ENCODE measurements around the gene ELOVL2.

Gene ELOVL2

DNA sequence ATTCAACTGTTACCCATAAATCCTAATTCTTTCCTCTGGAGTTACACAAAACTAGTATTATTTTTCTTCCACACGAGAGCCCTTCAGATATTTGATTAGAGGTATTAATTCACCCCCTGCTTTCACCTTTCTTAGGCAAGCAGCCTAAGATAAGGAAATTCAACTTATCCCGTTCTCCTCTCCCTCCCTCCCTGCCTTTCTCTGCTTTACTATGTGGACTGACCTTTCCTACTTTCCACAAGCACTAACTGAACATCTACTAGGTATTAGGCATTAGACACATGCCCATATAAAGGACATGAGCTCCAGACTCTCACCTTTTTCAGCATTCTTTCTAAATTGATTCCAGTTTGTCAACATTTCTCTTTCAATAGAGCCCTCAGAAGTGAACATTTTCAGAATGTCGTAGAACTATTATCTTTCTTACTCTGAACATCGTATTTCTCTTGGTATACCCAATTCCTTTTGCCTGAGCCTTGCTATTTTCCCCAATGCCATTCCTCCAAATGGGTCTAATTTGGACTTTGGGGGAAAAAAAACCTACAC lies 16.5 kb downstream of the ELOVL2 start:
- peaks cover 8% of the 10 kb centered on the region for H3K4me1 ChIP-seq (ENCODE audit: low read depth, poor library complexity, severe bottlenecking)
- no peaks in the 10 kb centered on the region for H3K79me2 ChIP-seq (ENCODE audit: insufficient read depth, low read depth)
- no peak overlapping the region for H3K4me3 ChIP-seq (IDR thresholded peaks at IDR 0.05; ENCODE audit: insufficient read depth, low read depth, low read length)
- no peak overlapping the region for H3K27ac ChIP-seq
- H2AFZ ChIP-seq (ENCODE audit: low read depth): no peak overlapping the region
- TF ChIP-seq, protein P1, sequence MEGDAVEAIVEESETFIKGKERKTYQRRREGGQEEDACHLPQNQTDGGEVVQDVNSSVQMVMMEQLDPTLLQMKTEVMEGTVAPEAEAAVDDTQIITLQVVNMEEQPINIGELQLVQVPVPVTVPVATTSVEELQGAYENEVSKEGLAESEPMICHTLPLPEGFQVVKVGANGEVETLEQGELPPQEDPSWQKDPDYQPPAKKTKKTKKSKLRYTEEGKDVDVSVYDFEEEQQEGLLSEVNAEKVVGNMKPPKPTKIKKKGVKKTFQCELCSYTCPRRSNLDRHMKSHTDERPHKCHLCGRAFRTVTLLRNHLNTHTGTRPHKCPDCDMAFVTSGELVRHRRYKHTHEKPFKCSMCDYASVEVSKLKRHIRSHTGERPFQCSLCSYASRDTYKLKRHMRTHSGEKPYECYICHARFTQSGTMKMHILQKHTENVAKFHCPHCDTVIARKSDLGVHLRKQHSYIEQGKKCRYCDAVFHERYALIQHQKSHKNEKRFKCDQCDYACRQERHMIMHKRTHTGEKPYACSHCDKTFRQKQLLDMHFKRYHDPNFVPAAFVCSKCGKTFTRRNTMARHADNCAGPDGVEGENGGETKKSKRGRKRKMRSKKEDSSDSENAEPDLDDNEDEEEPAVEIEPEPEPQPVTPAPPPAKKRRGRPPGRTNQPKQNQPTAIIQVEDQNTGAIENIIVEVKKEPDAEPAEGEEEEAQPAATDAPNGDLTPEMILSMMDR (conservative IDR thresholded peaks at IDR 0.05; ENCODE audit: low read depth, low read length): no peak
- no peaks in the 10 kb centered on the region for H3K36me3 ChIP-seq (ENCODE audit: insufficient read depth)
- H3K4me2 ChIP-seq: no peak overlapping the region
- H4K20me1 ChIP-seq (ENCODE audit: insufficient read depth): no peaks in the 10 kb centered on the region
- H3K27me3 ChIP-seq (ENCODE audit: insufficient read depth, low read depth): no peaks in the 10 kb centered on the region
- no peak overlapping the region for H3K9ac ChIP-seq

DNA sequence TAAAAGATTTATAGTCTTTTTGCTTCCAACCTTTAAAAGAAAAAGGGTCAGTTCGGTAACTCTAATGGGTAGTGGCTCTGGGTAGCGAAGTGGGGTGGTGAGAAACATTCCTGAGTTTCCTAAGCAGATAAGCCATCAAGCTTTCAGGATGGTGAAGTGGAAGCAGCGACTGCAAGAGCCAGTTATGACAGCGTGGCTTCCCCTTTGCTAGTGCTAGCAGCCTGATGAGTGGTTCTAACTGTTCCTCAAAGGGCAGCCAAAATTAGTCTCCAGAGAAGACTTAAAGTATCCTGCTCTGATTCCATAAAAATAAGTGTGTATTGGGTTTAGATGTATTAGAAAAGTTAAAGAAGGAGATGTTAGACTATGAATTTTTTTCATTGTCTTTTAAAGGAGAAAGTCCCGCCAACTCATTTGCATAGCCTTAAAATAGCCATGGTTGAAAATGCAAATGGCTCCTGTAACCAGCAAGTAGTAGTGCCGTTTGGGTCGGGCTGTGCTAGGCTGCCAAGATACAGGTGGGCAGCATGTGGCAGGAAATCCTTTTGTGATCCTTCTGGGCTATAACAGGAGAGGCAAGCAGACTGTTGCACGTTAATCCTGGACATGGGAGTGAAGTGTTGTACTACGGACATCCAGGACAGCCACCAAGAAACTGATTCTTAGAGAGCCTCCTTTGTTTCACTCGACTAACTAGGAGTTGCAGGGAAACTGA lies 18.0 kb downstream of the ELOVL2 start:
- peak overlapping the region; percentile 24; the same call in 1 of the 2 replicates for H3K27ac ChIP-seq
- H3K27me3 ChIP-seq (ENCODE audit: insufficient read depth, low read depth): no peaks in the 10 kb centered on the region
- H3K4me2 ChIP-seq: peak overlapping the region; percentile 44; the same call in 1 of the 2 replicates
- H4K20me1 ChIP-seq (ENCODE audit: insufficient read depth): no peaks in the 10 kb centered on the region
- no peak overlapping the region for H3K4me3 ChIP-seq (IDR thresholded peaks at IDR 0.05; ENCODE audit: insufficient read depth, low read depth, low read length)
- peak overlapping the region; percentile 81 for H2AFZ ChIP-seq (ENCODE audit: low read depth)
- TF ChIP-seq, protein P1 (conservative IDR thresholded peaks at IDR 0.05; ENCODE audit: low read depth, low read length): no peak
- peaks cover 8% of the 10 kb centered on the region for H3K4me1 ChIP-seq (ENCODE audit: low read depth, poor library complexity, severe bottlenecking)
- H3K79me2 ChIP-seq (ENCODE audit: insufficient read depth, low read depth): no peaks in the 10 kb centered on the region
- H3K36me3 ChIP-seq (ENCODE audit: insufficient read depth): no peaks in the 10 kb centered on the region
- H3K9ac ChIP-seq: peak overlapping the region; percentile 38; the same call in 1 of the 2 replicates

DNA sequence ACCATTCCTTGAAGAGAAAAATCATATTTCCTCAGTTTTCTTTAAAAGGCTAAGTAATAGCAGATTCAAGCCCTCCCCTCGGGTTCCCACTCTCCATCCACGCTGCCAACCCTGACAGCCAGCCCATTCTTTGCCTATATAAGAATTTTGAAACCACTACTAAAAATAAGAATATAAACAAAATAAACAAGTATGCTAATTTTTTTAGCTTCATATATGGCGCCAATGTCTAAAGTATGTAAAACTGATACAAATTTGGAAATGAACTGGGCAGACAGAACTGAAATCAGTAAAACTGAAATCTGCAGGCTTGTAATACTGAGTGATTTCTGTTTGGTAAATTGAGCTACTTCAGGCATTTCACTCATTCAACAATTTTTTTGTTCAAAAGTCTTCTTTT lies 19.0 kb downstream of the ELOVL2 start:
- TF ChIP-seq, protein P1 (conservative IDR thresholded peaks at IDR 0.05; ENCODE audit: low read depth, low read length): no peak
- H3K36me3 ChIP-seq (ENCODE audit: insufficient read depth): no peaks in the 10 kb centered on the region
- no peaks in the 10 kb centered on the region for H4K20me1 ChIP-seq (ENCODE audit: insufficient read depth)
- H3K27ac ChIP-seq: no peak overlapping the region
- H3K27me3 ChIP-seq (ENCODE audit: insufficient read depth, low read depth): no peaks in the 10 kb centered on the region
- peaks cover 8% of the 10 kb centered on the region for H3K4me1 ChIP-seq (ENCODE audit: low read depth, poor library complexity, severe bottlenecking)
- H3K4me2 ChIP-seq: no peak overlapping the region
- peak overlapping the region; percentile 81; the same call in 1 of the 2 replicates for H2AFZ ChIP-seq (ENCODE audit: low read depth)
- H3K4me3 ChIP-seq (IDR thresholded peaks at IDR 0.05; ENCODE audit: insufficient read depth, low read depth, low read length): no peak overlapping the region
- H3K79me2 ChIP-seq (ENCODE audit: insufficient read depth, low read depth): no peaks in the 10 kb centered on the region
- H3K9ac ChIP-seq: no peak overlapping the region

DNA sequence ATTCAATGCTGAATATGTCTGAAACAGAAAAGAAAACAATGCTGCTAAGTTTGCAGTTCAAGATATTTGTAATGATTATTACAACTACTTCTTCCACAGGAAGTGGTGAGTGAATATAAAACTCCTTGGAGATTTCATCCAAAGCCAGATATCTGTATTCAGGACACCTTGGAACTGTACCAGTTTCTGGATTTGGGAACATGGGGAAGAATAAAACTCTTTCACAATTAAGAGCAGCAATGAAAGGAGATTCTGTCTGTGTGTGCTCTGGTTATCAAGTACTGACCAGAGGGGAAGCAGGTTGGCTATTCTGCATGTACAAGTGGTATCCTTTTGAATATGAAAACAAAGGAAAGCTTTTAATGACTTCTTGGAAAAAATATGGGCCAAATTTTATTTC lies 21.1 kb downstream of the ELOVL2 start:
- TF ChIP-seq, protein P1 (conservative IDR thresholded peaks at IDR 0.05; ENCODE audit: low read depth, low read length): no peak
- H3K4me3 ChIP-seq (IDR thresholded peaks at IDR 0.05; ENCODE audit: insufficient read depth, low read depth, low read length): no peak overlapping the region
- H3K4me1 ChIP-seq (ENCODE audit: low read depth, poor library complexity, severe bottlenecking): peaks cover 8% of the 10 kb centered on the region
- no peak overlapping the region for H3K4me2 ChIP-seq
- H3K9ac ChIP-seq: no peak overlapping the region
- no peak overlapping the region for H2AFZ ChIP-seq (ENCODE audit: low read depth)
- no peaks in the 10 kb centered on the region for H4K20me1 ChIP-seq (ENCODE audit: insufficient read depth)
- no peaks in the 10 kb centered on the region for H3K79me2 ChIP-seq (ENCODE audit: insufficient read depth, low read depth)
- no peaks in the 10 kb centered on the region for H3K36me3 ChIP-seq (ENCODE audit: insufficient read depth)
- H3K27me3 ChIP-seq (ENCODE audit: insufficient read depth, low read depth): no peaks in the 10 kb centered on the region
- no peak overlapping the region for H3K27ac ChIP-seq

Measured in KMS-11 (cell line).